ENCODE data around the gene TTC9.

TTC9 gene

DNA sequence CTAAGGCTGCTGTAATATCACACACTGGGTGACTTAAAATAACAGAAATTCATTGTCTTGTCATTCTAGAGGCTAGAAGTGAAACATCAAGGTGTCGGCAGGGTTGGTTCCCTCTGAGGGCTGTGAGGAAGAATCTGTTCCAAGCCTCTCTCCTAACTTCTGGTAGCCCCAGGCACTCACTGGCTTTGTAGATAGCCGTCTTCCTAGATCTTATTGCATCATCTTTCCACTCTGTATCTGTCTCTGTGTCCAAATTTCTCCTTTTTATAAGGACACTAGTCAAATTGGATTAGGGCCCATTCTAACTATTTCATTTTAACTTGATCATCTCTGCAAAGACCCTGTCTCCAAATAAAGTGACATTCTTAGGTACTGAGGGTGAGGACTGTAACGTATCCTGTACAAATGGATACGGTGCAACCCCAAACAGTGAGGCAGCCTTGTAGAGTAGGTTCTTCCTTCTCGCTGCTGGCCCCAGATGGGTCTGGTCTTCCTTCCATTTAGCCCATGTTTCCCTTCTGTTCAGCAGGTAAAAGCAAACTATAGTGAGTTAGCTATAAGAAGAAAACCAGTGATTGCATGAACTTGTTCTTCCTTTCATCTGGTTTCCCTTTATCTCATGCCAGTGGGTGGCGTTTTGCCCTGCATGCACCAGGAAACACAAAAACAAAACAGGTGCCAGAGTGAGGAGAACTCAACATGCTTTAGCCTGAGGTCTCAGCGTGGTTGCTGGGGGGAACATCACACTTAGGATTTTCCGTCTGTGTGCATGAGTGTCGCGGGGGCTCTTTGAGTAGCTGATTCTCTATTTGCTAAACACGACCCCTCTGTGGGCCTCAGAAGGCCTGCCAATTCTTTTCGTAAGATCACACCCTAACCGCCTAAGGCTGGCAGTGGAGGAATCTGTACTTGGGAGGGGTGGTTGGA lies 19.5 kb downstream of the TTC9 start:
- peak overlapping the region; percentile 11 for H3K4me3 Mint-ChIP-seq

DNA sequence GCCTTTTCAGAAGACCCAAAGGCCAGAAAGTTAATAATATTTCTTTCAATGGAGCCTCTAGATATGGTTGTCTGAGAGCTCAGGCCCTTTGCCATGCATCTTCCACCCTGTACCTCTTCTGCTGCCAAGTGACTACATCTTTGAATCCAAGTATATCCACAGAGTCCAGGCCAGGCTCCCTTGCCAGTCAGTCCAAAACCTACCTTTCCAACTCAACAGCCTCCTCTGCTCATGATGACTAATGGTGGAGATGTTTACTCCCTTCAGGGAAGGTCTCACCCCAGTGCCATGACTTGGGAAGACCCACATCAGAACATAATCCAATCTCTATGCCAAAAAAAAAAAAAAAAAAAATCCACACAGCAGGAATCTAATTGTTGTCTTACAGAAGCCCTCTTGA lies 20.4 kb downstream of the TTC9 start:
- no peaks in the 10 kb centered on the region for H3K36me3 Mint-ChIP-seq
- no peak for DNase-seq (ENCODE audit: low spot score in 2 of 2)
- peak overlapping the region; percentile 62 for H3K27ac Mint-ChIP-seq
- H3K4me1 Mint-ChIP-seq: peaks cover 59% of the 10 kb centered on the region
- H3K4me3 Mint-ChIP-seq: peak overlapping the region; percentile 11
- no peaks in the 10 kb centered on the region for H3K9me3 Mint-ChIP-seq
- ATAC-seq: no peak

More for the DNA sequence above, 19.5 kb downstream of the TTC9 start:
- peak; percentile 56 for ATAC-seq
- DNase-seq (ENCODE audit: low spot score in 2 of 2): no peak
- H3K4me1 Mint-ChIP-seq: peaks cover 66% of the 10 kb centered on the region
- peaks cover 2% of the 10 kb centered on the region for H3K36me3 Mint-ChIP-seq
- H3K27ac Mint-ChIP-seq: peak overlapping the region; percentile 62
- no peaks in the 10 kb centered on the region for H3K9me3 Mint-ChIP-seq

DNA sequence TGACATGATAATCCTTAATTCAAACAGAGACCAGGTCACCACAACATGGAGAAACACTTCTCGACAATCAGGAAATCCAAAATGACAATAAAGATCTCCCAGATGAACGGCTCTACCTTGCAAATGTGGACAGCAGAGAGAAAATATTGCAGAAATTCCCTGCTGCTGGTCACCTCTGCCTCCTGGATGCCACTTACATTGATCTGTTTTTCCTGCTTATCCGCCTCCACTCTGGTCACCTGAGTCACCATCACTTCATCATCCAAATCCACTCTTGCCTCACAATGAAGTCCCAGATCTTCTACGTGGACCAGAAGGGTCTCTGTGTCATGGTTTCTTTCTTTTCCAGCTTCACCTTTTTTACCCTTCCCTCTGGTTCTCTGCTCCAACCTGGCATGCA lies 21.1 kb downstream of the TTC9 start:
- Mint-ChIP-seq H3K9me3 (no peaks in the 10 kb centered on the region), H3K36me3 (no peaks in the 10 kb centered on the region), H3K4me3 (no peak overlapping the region), H3K4me1 (peaks cover 54% of the 10 kb centered on the region), H3K27ac (no peak overlapping the region)
- no peak for DNase-seq (ENCODE audit: low spot score in 2 of 2)
- ATAC-seq: no peak

DNA sequence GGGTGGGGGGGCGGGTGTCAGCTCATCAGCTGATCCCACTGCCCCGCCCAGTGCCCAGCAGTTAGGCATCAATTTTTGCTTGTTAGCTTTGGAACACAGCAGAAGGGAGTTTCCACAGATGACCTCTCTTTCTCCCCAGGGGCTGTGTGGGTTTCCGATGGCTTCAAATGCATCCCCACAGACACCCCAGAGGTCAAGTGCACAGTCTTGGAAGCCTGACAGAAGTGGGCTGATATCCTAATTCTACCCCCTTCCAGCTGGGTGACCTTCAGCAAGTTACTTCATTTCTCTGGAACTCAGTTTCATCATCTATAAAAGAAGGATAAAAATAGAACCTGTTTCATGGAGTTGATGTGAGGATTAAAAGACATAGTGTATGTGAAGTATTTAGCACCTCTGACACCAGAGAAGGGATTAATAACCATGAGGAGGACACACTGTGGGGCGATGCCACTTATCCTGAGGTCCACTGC lies 22.0 kb downstream of the TTC9 start:
- ATAC-seq (no peak), DNase-seq (ENCODE audit: low spot score in 2 of 2) (no peak)
- no peak overlapping the region for H3K4me3 Mint-ChIP-seq
- H3K4me1 Mint-ChIP-seq: peaks cover 47% of the 10 kb centered on the region
- no peaks in the 10 kb centered on the region for H3K9me3 Mint-ChIP-seq
- H3K36me3 Mint-ChIP-seq: peaks cover 9% of the 10 kb centered on the region
- H3K27ac Mint-ChIP-seq: peak overlapping the region; percentile 48

GRCh38 chr14:70664698-70665447 lies 23.2 kb downstream of the TTC9 start:
- Mint-ChIP-seq H3K36me3 (peaks cover 17% of the 10 kb centered on the region), H3K27ac (peak overlapping the region; percentile 48), H3K4me1 (peaks cover 36% of the 10 kb centered on the region), H3K4me3 (no peak overlapping the region), H3K9me3 (no peaks in the 10 kb centered on the region)
- ATAC-seq (no peak), DNase-seq (ENCODE audit: low spot score in 2 of 2) (no peak)

DNA sequence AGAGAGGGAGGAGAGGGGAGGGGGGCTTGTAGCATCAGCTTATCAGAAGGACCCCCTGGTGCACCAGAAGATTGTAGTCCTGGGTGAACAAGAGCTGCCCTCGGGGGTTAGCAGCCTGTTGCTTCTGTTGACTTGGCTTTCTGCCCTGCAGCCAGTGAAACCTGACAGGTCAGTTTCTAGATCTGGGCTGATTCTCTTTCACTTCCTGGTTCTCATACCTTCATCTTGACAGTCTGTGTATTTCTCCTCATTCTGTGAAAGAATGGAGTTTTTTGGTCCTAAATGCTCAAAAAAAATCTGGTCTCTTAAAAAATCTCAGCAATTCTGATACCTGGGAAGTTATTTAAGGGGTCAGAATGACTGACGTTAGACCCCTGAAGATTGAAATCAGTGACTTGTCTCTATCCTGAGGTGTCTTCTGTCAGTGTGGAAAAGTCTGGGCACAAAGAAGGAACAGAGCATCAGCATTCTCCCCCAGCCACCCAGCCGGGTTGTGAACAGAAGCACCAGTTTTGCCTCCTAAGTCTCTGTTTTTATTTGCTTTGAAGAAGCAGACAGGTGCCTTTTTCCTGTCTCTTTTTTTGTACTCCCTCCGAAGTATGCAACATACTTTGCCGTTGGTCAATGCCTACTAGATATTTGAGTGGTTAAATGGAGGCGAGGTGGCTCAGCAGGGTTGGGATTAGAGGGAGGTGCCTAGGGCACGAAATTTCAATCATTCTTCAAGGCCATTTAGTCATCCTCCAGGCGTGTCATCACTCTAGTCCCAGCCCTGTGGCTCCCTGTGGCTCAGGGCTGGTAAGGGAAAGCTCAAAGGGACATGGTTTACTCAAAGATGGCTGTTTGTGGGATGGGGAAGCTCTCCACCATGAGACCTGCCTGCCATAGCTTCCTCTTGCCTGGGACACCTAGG lies 24.0 kb downstream of the TTC9 start:
- no peak overlapping the region for H3K4me3 Mint-ChIP-seq
- peak; percentile 59 for ATAC-seq
- H3K4me1 Mint-ChIP-seq: peaks cover 32% of the 10 kb centered on the region
- no peaks in the 10 kb centered on the region for H3K9me3 Mint-ChIP-seq
- DNase-seq (ENCODE audit: low spot score in 2 of 2): no peak
- H3K36me3 Mint-ChIP-seq: peaks cover 22% of the 10 kb centered on the region
- peak overlapping the region; percentile 74 for H3K27ac Mint-ChIP-seq

DNA sequence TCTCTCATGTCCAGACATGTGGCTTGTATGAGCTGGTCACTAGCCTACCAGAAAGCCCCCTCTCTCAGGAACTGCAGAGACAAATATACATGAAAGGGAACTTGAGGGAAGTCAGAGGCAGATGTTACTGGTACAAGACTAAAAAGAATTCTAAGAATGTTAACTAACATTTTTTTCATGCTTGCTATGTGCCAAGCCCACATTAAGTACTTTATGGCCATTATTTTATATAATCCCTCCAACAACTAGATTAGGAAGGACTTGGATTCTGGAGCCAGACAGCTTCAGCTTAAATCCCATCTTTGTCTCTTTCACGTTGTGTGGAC lies 24.6 kb downstream of the TTC9 start:
- peak overlapping the region; percentile 74 for H3K27ac Mint-ChIP-seq
- H3K4me1 Mint-ChIP-seq: peaks cover 26% of the 10 kb centered on the region
- ATAC-seq (no peak), DNase-seq (ENCODE audit: low spot score in 2 of 2) (no peak)
- no peak overlapping the region for H3K4me3 Mint-ChIP-seq
- H3K36me3 Mint-ChIP-seq: peaks cover 22% of the 10 kb centered on the region
- H3K9me3 Mint-ChIP-seq: no peaks in the 10 kb centered on the region

DNA sequence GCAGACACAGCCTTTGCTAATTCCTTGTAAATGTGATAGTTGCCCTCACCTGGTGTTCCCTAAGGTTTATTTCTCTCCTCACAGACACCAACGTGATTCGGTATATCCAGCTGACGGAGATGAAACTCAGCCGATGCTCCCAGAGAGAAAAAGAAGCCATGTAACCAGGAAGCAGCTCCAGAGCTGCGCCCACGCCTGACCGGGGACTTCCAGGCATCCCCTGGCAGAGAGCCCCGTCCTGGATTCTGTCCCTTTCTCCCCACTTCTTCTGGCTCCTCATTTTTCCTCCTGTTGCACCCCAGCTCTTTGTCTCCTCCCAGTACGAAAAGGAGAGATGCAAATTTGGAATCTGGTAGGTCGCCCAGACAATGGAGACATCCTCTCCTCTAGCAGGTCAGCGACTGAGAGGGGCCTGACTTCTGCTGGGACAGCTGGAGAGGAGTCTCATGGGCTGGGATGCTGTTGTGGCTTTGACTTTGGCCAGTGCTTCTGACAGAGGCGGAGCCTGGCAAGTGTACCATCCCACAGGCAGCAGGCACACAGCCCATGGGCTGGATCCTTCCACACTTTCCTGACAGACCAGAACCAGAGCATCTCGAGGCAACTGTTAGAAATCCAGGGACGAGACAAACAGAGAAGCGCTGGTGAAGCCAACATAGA lies 29.4 kb downstream of the TTC9 start:
- Mint-ChIP-seq H3K36me3 (peaks cover 31% of the 10 kb centered on the region), H3K9me3 (no peaks in the 10 kb centered on the region), H3K27ac (peak overlapping the region; percentile 40), H3K4me3 (no peak overlapping the region), H3K4me1 (no peaks in the 10 kb centered on the region)
- no peak for ATAC-seq
- DNase-seq (ENCODE audit: low spot score in 2 of 2): no peak

GRCh38 chr14:70671652-70672644 lies 30.2 kb downstream of the TTC9 start:
- Mint-ChIP-seq H3K27ac (peak overlapping the region; percentile 40), H3K36me3 (peaks cover 31% of the 10 kb centered on the region), H3K9me3 (no peaks in the 10 kb centered on the region), H3K4me1 (no peaks in the 10 kb centered on the region), H3K4me3 (no peak overlapping the region)
- ATAC-seq (no peak), DNase-seq (ENCODE audit: low spot score in 2 of 2) (no peak)

- H3K9me3 Mint-ChIP-seq: no peaks in the 10 kb centered on the region
- ATAC-seq (no peak), DNase-seq (ENCODE audit: low spot score in 2 of 2) (no peak)
- H3K36me3 Mint-ChIP-seq: peaks cover 9% of the 10 kb centered on the region
- no peak overlapping the region for H3K27ac Mint-ChIP-seq
- no peak overlapping the region for H3K4me3 Mint-ChIP-seq
- H3K4me1 Mint-ChIP-seq: no peaks in the 10 kb centered on the region
Measured at GRCh38 chr14:70677341-70677740, 35.6 kb downstream of the TTC9 start.

- no peak for ATAC-seq
- H3K4me1 Mint-ChIP-seq: no peaks in the 10 kb centered on the region
- H3K4me3 Mint-ChIP-seq: no peak overlapping the region
- no peaks in the 10 kb centered on the region for H3K36me3 Mint-ChIP-seq
- DNase-seq (ENCODE audit: low spot score in 2 of 2): no peak
- no peaks in the 10 kb centered on the region for H3K9me3 Mint-ChIP-seq
- no peak overlapping the region for H3K27ac Mint-ChIP-seq
Measured at GRCh38 chr14:70680748-70681147, 39.0 kb downstream of the TTC9 start.

- no peak overlapping the region for H3K4me3 Mint-ChIP-seq
- no peaks in the 10 kb centered on the region for H3K4me1 Mint-ChIP-seq
- no peak for ATAC-seq
- no peaks in the 10 kb centered on the region for H3K36me3 Mint-ChIP-seq
- H3K9me3 Mint-ChIP-seq: no peaks in the 10 kb centered on the region
- no peak overlapping the region for H3K27ac Mint-ChIP-seq
- DNase-seq (ENCODE audit: low spot score in 2 of 2): no peak
Measured at GRCh38 chr14:70683983-70684382, 42.3 kb downstream of the TTC9 start.

DNA sequence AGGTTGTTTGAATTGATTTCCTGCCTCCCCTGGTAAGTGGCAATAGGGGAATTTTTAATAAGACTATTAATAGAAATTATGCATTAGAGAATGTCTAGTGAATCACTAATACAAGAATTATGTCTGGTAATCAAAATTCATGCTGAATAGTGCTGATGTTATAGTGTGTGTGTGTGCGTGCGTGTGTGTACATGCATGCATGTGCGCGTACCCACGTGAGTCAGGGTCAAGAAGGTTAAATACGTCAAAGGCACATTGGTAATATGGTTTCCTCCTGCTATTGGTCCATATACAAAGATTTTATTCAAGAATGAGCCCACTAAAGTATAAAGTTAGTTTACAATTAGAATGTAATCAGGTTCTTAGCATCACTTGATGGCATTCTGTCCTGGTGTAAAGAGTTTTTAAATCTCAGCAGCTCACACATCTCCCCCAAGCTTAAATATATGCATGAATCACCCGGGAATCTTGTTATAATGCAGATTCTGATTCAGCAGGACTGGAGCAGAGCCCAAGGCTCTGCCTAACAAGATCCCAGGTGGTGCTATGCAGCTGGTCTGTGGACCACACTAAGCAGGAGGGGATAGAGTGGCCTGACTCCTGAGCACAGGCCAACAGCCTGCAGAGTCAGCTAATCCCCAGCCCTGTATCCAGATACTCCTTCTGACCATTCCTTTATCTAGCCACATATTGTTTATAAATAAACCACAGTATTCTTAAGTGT lies 43.9 kb downstream of the TTC9 start:
- H3K9me3 Mint-ChIP-seq: no peaks in the 10 kb centered on the region
- DNase-seq (ENCODE audit: low spot score in 2 of 2) (no peak), ATAC-seq (no peak)
- no peak overlapping the region for H3K4me3 Mint-ChIP-seq
- H3K27ac Mint-ChIP-seq: no peak overlapping the region
- no peaks in the 10 kb centered on the region for H3K36me3 Mint-ChIP-seq
- no peaks in the 10 kb centered on the region for H3K4me1 Mint-ChIP-seq
